Parathyroid adenoma (tissue), 2 donors: ENCODE data around the gene ASS1.

Source experiments
- H2AFZ ChIP-seq: fragments of 300-600 bp; sonication (generic); one replicate; pipeline ENCODE4 v1.7.0; 2017; ENCODE audit warnings: antibody characterized with exemption, mild to moderate bottlenecking
- H3K27ac ChIP-seq: fragments of 300-600 bp; sonication (generic); one replicate; pipeline ENCODE4 v1.7.0; 2017
- H3K27me3 ChIP-seq: fragments of 300-600 bp; sonication (generic); one replicate; pipeline ENCODE4 v1.7.0; 2017; ENCODE audit warnings: low read length; ENCODE audit not compliant: control insufficient read depth, insufficient read depth
- H3K36me3 ChIP-seq: fragments of 300-600 bp; sonication (generic); one replicate; pipeline ENCODE4 v1.7.0; 2017; ENCODE audit warnings: low read length; ENCODE audit not compliant: control insufficient read depth, insufficient read depth
- H3K4me1 ChIP-seq: fragments of 300-600 bp; sonication (generic); one replicate; pipeline ENCODE4 v1.7.0; 2017; ENCODE audit warnings: control low read depth
- H3K4me2 ChIP-seq: fragments of 300-600 bp; sonication (generic); one replicate; pipeline ENCODE4 v1.7.0; 2017; ENCODE audit warnings: low read length
- H3K4me3 ChIP-seq: fragments of 300-600 bp; sonication (generic); one replicate; pipeline ENCODE4 v1.7.0; 2017; ENCODE audit warnings: low read depth, low read length
- H3K79me2 ChIP-seq: fragments of 300-600 bp; sonication (generic); one replicate; pipeline ENCODE4 v1.7.0; 2017; ENCODE audit warnings: control low read depth
- H3K9ac ChIP-seq: fragments of 300-600 bp; sonication (generic); one replicate; pipeline ENCODE4 v1.7.0; 2017; ENCODE audit warnings: mild to moderate bottlenecking
- H3K9me3 ChIP-seq: fragments of 300-600 bp; sonication (generic); one replicate; pipeline ENCODE4 v1.7.0; 2017; ENCODE audit warnings: low read length; ENCODE audit not compliant: control insufficient read depth
- TF ChIP-seq, protein P1 (sequence below): fragments of 300-600 bp; sonication (generic); IDR thresholded peaks from one replicate; pipeline ENCODE4 v1.7.0; 2017; ENCODE audit warnings: antibody characterized with exemption, mild to moderate bottlenecking
- donor health status: primary hyperparathyroidism.

The ASS1 gene

DNA sequence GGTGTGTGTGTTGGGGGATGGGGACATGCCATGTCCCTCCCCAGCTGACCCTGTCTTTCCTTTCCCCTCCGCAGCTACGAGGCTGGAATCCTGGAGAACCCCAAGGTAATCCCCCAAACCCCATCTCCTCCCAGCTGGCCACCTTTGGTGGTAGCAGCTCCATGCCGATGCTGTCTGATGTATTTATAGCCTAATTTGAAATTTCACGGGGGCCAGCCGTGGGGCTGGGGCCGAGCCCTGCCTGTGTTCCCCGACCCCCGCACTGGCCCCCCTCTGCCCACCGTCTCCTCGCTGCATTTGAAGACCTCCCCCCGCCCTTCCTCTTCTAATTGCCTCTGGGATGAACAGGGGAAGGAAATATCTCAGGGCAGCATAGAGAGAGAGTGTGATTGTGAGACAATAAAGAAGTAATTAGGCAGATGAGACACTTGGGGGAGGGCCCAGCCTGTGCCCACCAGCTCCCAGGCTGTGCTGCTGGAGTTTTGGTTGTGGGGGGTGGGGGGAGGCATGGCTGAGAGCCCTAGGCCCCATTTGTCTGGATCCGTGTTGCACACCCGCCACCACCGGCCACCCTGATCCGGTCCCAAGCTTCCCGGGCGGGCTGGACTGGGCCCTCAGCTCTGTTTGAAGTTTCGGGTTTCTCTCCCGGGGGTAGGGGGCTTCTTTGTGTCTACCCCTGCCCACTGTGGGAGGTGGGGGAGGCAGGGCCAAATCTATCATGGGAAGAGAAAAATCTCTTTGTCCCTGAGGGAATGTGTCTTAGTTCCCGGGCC lies 26.8 kb downstream of the ASS1 start:
- no peaks in the 10 kb centered on the region for H3K36me3 ChIP-seq
- no peak overlapping the region for H3K9ac ChIP-seq
- no peaks in the 10 kb centered on the region for H3K4me1 ChIP-seq
- no peaks in the 10 kb centered on the region for H3K79me2 ChIP-seq
- no peaks in the 10 kb centered on the region for H3K27me3 ChIP-seq
- H2AFZ ChIP-seq: no peak overlapping the region
- TF ChIP-seq, protein P1, sequence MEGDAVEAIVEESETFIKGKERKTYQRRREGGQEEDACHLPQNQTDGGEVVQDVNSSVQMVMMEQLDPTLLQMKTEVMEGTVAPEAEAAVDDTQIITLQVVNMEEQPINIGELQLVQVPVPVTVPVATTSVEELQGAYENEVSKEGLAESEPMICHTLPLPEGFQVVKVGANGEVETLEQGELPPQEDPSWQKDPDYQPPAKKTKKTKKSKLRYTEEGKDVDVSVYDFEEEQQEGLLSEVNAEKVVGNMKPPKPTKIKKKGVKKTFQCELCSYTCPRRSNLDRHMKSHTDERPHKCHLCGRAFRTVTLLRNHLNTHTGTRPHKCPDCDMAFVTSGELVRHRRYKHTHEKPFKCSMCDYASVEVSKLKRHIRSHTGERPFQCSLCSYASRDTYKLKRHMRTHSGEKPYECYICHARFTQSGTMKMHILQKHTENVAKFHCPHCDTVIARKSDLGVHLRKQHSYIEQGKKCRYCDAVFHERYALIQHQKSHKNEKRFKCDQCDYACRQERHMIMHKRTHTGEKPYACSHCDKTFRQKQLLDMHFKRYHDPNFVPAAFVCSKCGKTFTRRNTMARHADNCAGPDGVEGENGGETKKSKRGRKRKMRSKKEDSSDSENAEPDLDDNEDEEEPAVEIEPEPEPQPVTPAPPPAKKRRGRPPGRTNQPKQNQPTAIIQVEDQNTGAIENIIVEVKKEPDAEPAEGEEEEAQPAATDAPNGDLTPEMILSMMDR: no peak
- no peak overlapping the region for H3K27ac ChIP-seq
- H3K4me3 ChIP-seq: no peak overlapping the region
- no peak overlapping the region for H3K4me2 ChIP-seq
- H3K9me3 ChIP-seq: no peaks in the 10 kb centered on the region

DNA sequence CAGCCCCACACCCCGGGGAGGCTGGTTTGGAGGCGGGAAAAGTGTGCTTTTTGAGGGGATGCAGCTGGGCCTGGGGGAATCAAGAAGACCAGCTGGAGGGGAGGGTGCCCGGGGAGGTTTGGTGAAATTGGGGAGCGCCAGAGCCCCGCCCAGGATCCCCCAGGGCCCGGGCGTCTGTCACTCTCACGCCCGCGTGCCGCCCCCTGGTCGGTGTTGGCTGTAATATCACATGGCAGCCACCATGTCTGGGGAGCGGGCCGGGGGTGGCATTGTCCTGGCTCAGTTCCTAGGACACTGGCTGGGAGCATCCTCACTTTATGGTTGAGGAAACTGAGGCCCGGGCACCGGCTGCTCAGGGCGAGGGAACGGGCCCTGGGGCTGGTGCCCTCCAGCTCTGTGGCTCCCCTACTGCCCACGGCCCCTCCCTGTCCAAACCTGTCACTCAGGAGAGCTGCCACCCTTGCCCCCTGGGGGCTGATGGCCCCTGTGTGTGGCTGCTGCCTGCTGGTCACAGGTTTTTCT lies 27.5 kb downstream of the ASS1 start:
- Histone ChIP-seq H3K27me3 (no peaks in the 10 kb centered on the region), H3K27ac (no peak overlapping the region), H3K79me2 (no peaks in the 10 kb centered on the region), H2AFZ (no peak overlapping the region), H3K4me2 (no peak overlapping the region), H3K4me3 (no peak overlapping the region), H3K9ac (no peak overlapping the region), H3K9me3 (no peaks in the 10 kb centered on the region), H3K36me3 (no peaks in the 10 kb centered on the region), H3K4me1 (no peaks in the 10 kb centered on the region)
- TF ChIP-seq, protein P1: no peak

DNA sequence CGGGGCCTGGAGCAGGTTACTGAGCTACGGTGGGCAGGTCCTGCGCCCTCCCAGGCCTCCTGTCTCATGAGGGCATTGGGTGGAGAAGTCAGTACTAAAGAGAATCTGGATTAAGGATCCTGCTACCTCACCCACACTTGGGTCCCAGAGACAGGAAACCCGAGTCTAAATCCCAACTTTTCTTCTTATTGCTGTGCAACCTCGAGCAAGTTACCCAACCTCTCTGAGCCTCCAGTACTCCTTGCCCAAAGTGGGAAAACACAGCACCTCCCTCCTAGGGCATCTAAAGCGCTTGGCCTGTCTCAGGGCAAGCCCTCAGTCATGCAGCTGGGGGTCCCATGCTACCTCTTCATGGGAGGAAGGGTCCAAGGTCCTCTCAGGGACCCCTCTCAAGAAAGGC lies 28.2 kb downstream of the ASS1 start:
- Histone ChIP-seq H3K79me2 (no peaks in the 10 kb centered on the region), H3K9ac (no peak overlapping the region), H3K36me3 (no peaks in the 10 kb centered on the region), H3K4me1 (no peaks in the 10 kb centered on the region), H3K4me2 (no peak overlapping the region), H3K9me3 (no peaks in the 10 kb centered on the region), H3K27me3 (no peaks in the 10 kb centered on the region), H3K27ac (no peak overlapping the region), H2AFZ (no peak overlapping the region), H3K4me3 (no peak overlapping the region)
- TF ChIP-seq, protein P1: no peak

DNA sequence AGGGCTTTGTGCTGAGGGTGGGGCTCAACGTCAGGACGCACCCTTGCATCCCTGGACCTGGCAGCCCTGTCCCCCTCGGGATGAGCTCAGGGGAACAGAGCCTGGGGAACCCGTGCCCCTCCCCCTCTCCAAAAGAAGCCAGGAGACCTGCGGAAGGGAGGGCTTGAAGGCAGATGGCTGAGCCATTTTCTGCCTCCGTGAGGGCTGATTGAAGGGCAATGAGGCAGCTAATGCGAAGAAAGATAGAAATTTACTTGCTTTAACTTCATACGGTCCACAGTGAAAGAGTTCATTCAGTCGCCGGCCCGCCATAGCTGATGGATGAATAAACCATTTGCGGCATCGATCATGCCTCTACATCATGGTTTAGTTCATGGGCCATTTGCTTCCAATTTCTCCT lies 28.8 kb downstream of the ASS1 start:
- H3K79me2 ChIP-seq: no peaks in the 10 kb centered on the region
- no peak overlapping the region for H3K9ac ChIP-seq
- H3K4me2 ChIP-seq: no peak overlapping the region
- H3K36me3 ChIP-seq: no peaks in the 10 kb centered on the region
- no peaks in the 10 kb centered on the region for H3K27me3 ChIP-seq
- H3K4me3 ChIP-seq: no peak overlapping the region
- no peak overlapping the region for H2AFZ ChIP-seq
- no peaks in the 10 kb centered on the region for H3K4me1 ChIP-seq
- no peak overlapping the region for H3K27ac ChIP-seq
- TF ChIP-seq, protein P1: no peak
- H3K9me3 ChIP-seq: no peaks in the 10 kb centered on the region

DNA sequence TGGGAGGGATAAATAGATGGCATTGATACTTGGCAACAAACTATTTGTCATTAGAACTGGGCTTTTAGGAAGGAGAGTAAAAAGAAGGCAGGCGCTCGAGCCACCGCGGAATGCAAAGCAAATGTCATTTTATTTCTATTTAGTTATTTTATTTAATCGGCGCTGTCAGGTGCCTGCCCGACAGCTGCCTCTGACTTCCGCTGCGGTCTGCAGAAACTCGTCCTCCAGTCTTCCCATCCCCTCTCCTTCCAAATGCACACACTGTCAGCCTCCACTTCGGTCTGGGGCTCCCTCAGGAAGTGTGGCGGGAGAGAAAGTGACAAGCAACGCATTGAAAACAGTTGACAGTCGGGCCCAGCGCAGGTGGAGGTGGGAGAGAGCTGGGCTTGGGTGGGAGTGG lies 29.3 kb downstream of the ASS1 start:
- TF ChIP-seq, protein P1: no peak
- Histone ChIP-seq H3K4me1 (no peaks in the 10 kb centered on the region), H3K27ac (no peak overlapping the region), H3K36me3 (no peaks in the 10 kb centered on the region), H2AFZ (no peak overlapping the region), H3K9me3 (no peaks in the 10 kb centered on the region), H3K9ac (no peak overlapping the region), H3K27me3 (no peaks in the 10 kb centered on the region), H3K4me3 (no peak overlapping the region), H3K4me2 (no peak overlapping the region), H3K79me2 (no peaks in the 10 kb centered on the region)
